GM23248 (cell line): ENCODE results near the gene MBNL1. TPM values are rescaled to one million over a fixed set of nuclear protein-coding genes. Genes with fewer than 3 reads are reported as not detected.

Source experiments
- DNase-seq: peaks from one replicate; pipeline ENCODE4 v3.0.0-alpha.2; 2015
- H2AFZ ChIP-seq: fragments of 200-600 bp; sonication (generic); 2 replicates; pipeline ENCODE4 v1.6.1; 2016; ENCODE audit warnings: antibody characterized with exemption
- H3F3A ChIP-seq: fragments of 200-600 bp; sonication (generic); 2 replicates; pipeline ENCODE4 v1.6.1; 2016; ENCODE audit warnings: mild to moderate bottlenecking, antibody characterized with exemption, mixed run types; ENCODE audit not compliant: insufficient read depth
- H3K27ac ChIP-seq: fragments of 200-600 bp; sonication (generic); 2 replicates; pipeline ENCODE4 v1.5.1; 2016; ENCODE audit warnings: mild to moderate bottlenecking
- H3K27me3 ChIP-seq: fragments of 200-600 bp; sonication (generic); replicated peaks from 2 replicates; pipeline ENCODE4 v1.6.1; 2016; ENCODE audit warnings: mild to moderate bottlenecking; ENCODE audit not compliant: insufficient read depth
- H3K36me3 ChIP-seq: fragments of 200-600 bp; sonication (generic); 2 replicates; pipeline ENCODE4 v1.6.1; 2016; ENCODE audit warnings: low read depth, mild to moderate bottlenecking
- H3K4me1 ChIP-seq: fragments of 200-600 bp; sonication (generic); 2 replicates; pipeline ENCODE4 v1.6.1; 2016; ENCODE audit warnings: mild to moderate bottlenecking; ENCODE audit not compliant: insufficient read depth
- H3K4me2 ChIP-seq: fragments of 200-600 bp; sonication (generic); one replicate; pipeline ENCODE4 v1.6.1; 2016; ENCODE audit warnings: mild to moderate bottlenecking; ENCODE audit not compliant: unreplicated experiment
- H3K4me3 ChIP-seq: fragments of 200-600 bp; sonication (generic); 2 replicates; pipeline ENCODE4 v1.5.1; 2016; ENCODE audit warnings: mild to moderate bottlenecking
- H3K79me2 ChIP-seq: fragments of 200-600 bp; sonication (generic); 2 replicates; pipeline ENCODE4 v1.6.1; 2016; ENCODE audit warnings: mild to moderate bottlenecking; ENCODE audit not compliant: insufficient read depth
- H3K9ac ChIP-seq: fragments of 200-600 bp; sonication (generic); 2 replicates; pipeline ENCODE4 v1.6.1; 2016; ENCODE audit warnings: mild to moderate bottlenecking
- H3K9me2 ChIP-seq: fragments of 200-600 bp; sonication (generic); 2 replicates; pipeline ENCODE4 v1.6.1; 2016; ENCODE audit warnings: mixed run types, mild to moderate bottlenecking, moderate library complexity; ENCODE audit not compliant: insufficient read depth
- H3K9me3 ChIP-seq: fragments of 200-600 bp; sonication (generic); one replicate; pipeline ENCODE4 v1.6.1; 2017; ENCODE audit warnings: low read depth
- H4K20me1 ChIP-seq: fragments of 200-600 bp; sonication (generic); 2 replicates; pipeline ENCODE4 v1.6.0; 2016; ENCODE audit not compliant: insufficient read depth
- EZH2 ChIP-seq: fragments of 200-600 bp; sonication (generic); IDR thresholded peaks from 2 replicates; pipeline ENCODE4 v1.6.1; 2018; ENCODE audit warnings: antibody characterized with exemption, mild to moderate bottlenecking; ENCODE audit not compliant: insufficient read depth, poor library complexity, severe bottlenecking
- EZH2phosphoT487 ChIP-seq: fragments of 200-600 bp; sonication (generic); IDR thresholded peaks from 2 replicates; pipeline ENCODE4 v1.6.1; 2018; ENCODE audit warnings: antibody characterized with exemption, moderate library complexity, mild to moderate bottlenecking, low read depth; ENCODE audit not compliant: insufficient read depth
- WGBS, 2 experiments: methylation state at CpG; one replicate each; pipeline ENCODE4 v1.1.6; 2015 to 2017; ENCODE audit warnings: low lambda C conversion rate in 2 of 2, low coverage in 1 of 2; ENCODE audit errors: missing lambda C conversion rate in 2 of 2; 5-methylcytosine and 5-hydroxymethylcytosine counted together
- in situ Hi-C: fragments of 300-500 bp; cut with MboI; formaldehyde crosslinking; loops from 2 replicates; pipeline ENCODE4 v1.15.0; 2020
- polyA plus RNA-seq: library from polyadenylated mRNA; unstranded; fragments of >200 nt; fragmentation: Nextera tagmentation; extraction: Ambion mirVana; gene quantifications from 2 replicates; pipeline ENCODE4 v1.2.1, GENCODE V29; 2016
- total RNA-seq: library from RNA; depleted of rRNA; stranded (reverse); fragments of >200 nt; shearing (Covaris generic); gene quantifications from 2 replicates; pipeline ENCODE4 v1.2.3, GENCODE V29; 2014

Gene MBNL1
- total and polyA plus RNA-seq, 2 experiments from 2014 or later = 89.5 to 262 TPM

DNA sequence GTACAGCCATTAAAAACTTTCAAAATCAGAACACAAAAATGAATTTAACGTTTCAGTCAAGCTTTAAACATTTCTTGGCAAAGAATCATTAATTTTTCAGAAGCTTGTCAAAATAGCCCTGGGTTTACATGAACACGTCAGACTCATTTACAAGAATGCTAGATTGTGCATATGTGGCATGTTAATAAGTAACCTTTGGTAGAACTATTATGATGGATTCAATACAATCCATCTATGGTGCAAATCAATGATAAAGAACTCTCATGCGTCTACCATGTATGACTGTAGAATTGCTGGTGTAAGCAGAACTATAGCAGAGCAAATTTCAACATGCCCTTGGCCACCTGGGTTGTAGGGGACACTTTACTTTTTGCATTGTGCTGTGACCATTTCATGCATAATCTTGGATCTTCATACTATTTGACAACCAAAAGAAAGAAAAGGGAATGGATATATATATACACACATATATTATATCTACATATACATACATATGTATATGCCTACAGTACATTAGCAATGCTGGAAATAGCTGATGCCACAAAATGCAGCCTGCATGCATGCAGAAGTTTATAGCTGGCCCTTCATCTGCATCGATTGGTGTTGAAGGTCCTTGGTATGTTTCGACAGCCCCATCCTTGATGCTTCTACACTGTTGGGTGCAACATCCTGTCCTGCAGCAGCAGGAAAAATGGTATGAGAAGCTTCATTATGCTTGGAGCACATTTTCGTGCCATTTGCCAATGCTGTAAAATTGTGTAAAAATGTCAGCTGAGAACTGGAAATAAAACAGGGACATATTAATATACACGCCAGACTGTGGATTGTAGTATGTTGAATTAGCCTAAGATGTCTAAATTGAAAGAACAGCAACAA lies 189.0 kb downstream of the MBNL1 start:
- H2AFZ ChIP-seq = no peak overlapping the region

DNA sequence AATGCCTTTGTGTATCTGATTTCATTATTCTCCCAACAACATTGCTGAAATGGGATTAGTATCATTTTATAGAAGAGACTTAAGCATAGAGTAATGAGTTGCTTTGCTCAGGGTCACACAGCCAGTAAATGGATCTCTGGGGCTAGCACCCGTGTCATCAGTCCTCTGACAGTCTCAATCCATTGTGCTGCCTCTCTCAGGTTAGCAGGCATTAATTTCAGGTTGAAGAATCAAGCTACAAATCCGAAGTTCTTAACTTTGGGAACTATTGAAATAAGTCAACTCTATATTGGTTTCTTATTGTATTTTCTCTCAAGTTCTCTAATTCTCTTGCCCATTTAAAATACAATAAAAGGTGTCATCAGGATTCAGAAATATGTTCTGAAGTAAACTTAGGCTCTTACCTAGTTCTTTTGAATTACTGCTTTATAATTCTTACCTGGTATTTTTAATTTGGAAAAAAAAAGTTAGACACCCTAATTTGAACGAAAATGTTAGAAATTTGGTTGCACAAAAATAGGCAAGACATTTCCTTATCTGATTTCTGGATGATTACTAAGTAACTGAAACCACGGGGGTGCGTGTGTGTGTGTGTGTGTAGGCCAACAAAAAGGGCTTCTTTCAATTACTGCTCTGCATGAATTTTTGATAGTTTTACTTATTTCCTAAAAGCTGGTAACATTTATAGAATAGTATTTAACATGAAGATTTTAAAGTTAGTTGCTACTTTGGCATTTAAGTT lies 189.8 kb downstream of the MBNL1 start:
- TF ChIP-seq EZH2 (no peak), EZH2phosphoT487 (no peak)
- WGBS, 2 experiments = 78 to 81% methylated on average over 5 of the region's 5 CpGs
- no peak overlapping the region for H2AFZ ChIP-seq
- in situ Hi-C loops = no loop called here
- peaks cover 26% of the 10 kb centered on the region for H3K4me1 ChIP-seq
- H4K20me1 ChIP-seq = no peaks in the 10 kb centered on the region
- peaks cover 56% of the 10 kb centered on the region for H3K36me3 ChIP-seq
- no peak overlapping the region for H3K27ac ChIP-seq
- peaks cover 56% of the 10 kb centered on the region for H3K79me2 ChIP-seq
- no peaks in the 10 kb centered on the region for H3K9me3 ChIP-seq
- no peak overlapping the region for H3K4me2 ChIP-seq
- peaks cover 20% of the 10 kb centered on the region; the same call in 1 of the 2 replicates for H3F3A ChIP-seq
- peak; percentile 23 for DNase-seq
- H3K4me3 ChIP-seq = no peak overlapping the region
- no peaks in the 10 kb centered on the region for H3K9me2 ChIP-seq
- H3K9ac ChIP-seq = no peak overlapping the region
- H3K27me3 ChIP-seq = no peaks in the 10 kb centered on the region

More for the DNA sequence above, 189.0 kb downstream of the MBNL1 start:
- H3K36me3 ChIP-seq = peaks cover 48% of the 10 kb centered on the region
- H3K4me3 ChIP-seq = no peak overlapping the region
- peaks cover 20% of the 10 kb centered on the region; the same call in 1 of the 2 replicates for H3F3A ChIP-seq
- H3K9ac ChIP-seq = no peak overlapping the region
- no peak overlapping the region for H3K4me2 ChIP-seq
- in situ Hi-C loops = no loop called here
- no peaks in the 10 kb centered on the region for H3K27me3 ChIP-seq
- 72 to 76% methylated on average over 7 of the region's 7 CpGs for WGBS, 2 experiments
- no peak for TF ChIP-seq EZH2
- TF ChIP-seq EZH2phosphoT487 = no peak
- H3K9me2 ChIP-seq = no peaks in the 10 kb centered on the region
- H3K27ac ChIP-seq = no peak overlapping the region
- H3K9me3 ChIP-seq = no peaks in the 10 kb centered on the region
- no peaks in the 10 kb centered on the region for H4K20me1 ChIP-seq
- no peak for DNase-seq
- H3K79me2 ChIP-seq = peaks cover 63% of the 10 kb centered on the region
- H3K4me1 ChIP-seq = peaks cover 26% of the 10 kb centered on the region

DNA sequence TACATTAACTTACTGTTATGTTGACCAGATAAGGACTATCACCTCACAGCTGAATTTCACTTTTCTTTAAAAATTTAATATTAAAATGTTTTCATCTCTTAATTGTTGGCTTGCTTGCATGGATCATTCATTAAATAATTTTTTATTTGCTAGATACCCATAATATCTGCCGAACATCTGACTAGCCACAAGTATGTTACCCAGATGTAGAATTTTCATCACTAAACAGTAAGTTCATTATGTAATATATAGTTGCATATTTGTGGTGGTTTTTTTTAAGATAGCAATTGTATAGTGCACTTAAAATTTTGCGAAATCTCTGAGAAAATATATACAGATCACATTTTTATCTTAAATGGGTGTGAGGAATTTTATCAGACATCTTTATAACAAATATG lies 190.4 kb downstream of the MBNL1 start:
- WGBS, 2 experiments = 96 to 97% methylated on average over 2 of the region's 2 CpGs
- Histone ChIP-seq H3K9me2 (no peaks in the 10 kb centered on the region), H3K27me3 (no peaks in the 10 kb centered on the region)

DNA sequence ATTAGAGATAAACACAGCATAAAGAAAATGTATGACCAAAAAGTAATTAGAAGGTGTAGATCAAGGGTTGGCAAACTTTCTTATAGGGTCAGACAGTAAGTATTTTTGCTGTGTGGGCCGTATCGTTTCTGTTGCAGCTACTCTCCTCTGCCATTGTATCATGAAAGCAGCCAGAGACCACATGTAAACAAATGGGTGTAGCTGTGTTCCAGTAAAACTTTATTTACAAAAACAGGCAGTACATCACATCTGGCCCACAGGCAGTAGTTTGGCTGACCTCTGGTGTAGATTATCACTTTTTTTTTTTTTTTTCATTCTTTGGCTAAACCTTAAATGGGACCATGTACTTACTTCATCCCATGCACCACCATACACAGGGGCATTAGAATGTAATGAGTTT lies 190.8 kb downstream of the MBNL1 start:
- Histone ChIP-seq H3K4me3 (no peak overlapping the region), H3K36me3 (peaks cover 61% of the 10 kb centered on the region), H3K9ac (no peak overlapping the region), H3K9me2 (no peaks in the 10 kb centered on the region), H3K79me2 (peaks cover 46% of the 10 kb centered on the region), H3F3A (peaks cover 22% of the 10 kb centered on the region; the same call in 1 of the 2 replicates), H3K4me1 (peaks cover 26% of the 10 kb centered on the region), H3K9me3 (no peaks in the 10 kb centered on the region), H3K27ac (no peak overlapping the region), H4K20me1 (no peaks in the 10 kb centered on the region), H3K27me3 (no peaks in the 10 kb centered on the region), H3K4me2 (no peak overlapping the region), H2AFZ (no peak overlapping the region)
- WGBS, 2 experiments = 98% methylated on average over 2 of the region's 2 CpGs
- no peak for DNase-seq
- TF ChIP-seq EZH2 (no peak), EZH2phosphoT487 (no peak)
- in situ Hi-C loops = no loop called here

More for the DNA sequence above, 190.4 kb downstream of the MBNL1 start:
- H3K9ac ChIP-seq = no peak overlapping the region
- in situ Hi-C loops = no loop called here
- peaks cover 62% of the 10 kb centered on the region for H3K36me3 ChIP-seq
- peaks cover 51% of the 10 kb centered on the region for H3K79me2 ChIP-seq
- H3K4me3 ChIP-seq = no peak overlapping the region
- no peak overlapping the region for H3K27ac ChIP-seq
- H3K4me1 ChIP-seq = peaks cover 26% of the 10 kb centered on the region
- no peaks in the 10 kb centered on the region for H4K20me1 ChIP-seq
- H2AFZ ChIP-seq = no peak overlapping the region
- DNase-seq = no peak
- H3K9me3 ChIP-seq = no peaks in the 10 kb centered on the region
- TF ChIP-seq EZH2phosphoT487 = no peak
- TF ChIP-seq EZH2 = no peak
- H3F3A ChIP-seq = peaks cover 20% of the 10 kb centered on the region; the same call in 1 of the 2 replicates
- no peak overlapping the region for H3K4me2 ChIP-seq
